Measurements from ENCODE around the gene DPP9. TPM values are rescaled to one million over a fixed set of nuclear protein-coding genes. Genes with fewer than 3 reads are reported as not detected.
A peak's percentile ranks its signal among the peaks of the same experiment; 100 is the strongest.

Gene DPP9
- total RNA-seq, 1 donor from 2014 or later, result 31.5 TPM

GRCh38 chr19:4728871-4729270 lies 5.2 kb upstream of the DPP9 start:
- Mint-ChIP-seq H3K4me3 (ENCODE audit: unreplicated experiment) (no peak overlapping the region), H3K27me3 (ENCODE audit: low read depth) (peaks cover 5% of the 10 kb centered on the region), H3K36me3 (ENCODE audit: low read depth) (no peaks in the 10 kb centered on the region), H3K9me3 (ENCODE audit: low read depth) (no peaks in the 10 kb centered on the region), H3K27ac (ENCODE audit: unreplicated experiment) (no peak overlapping the region), H3K4me1 (ENCODE audit: low read depth) (peaks cover 11% of the 10 kb centered on the region)
- no peak for DNase-seq (ENCODE audit: low spot score)
- no peak for TF ChIP-seq CTCF (IDR thresholded peaks at IDR 0.05)

GRCh38 chr19:4722671-4723594 lies 709 bp downstream of the DPP9 start:
- Mint-ChIP-seq H3K9me3 (ENCODE audit: low read depth) (no peaks in the 10 kb centered on the region), H3K4me1 (ENCODE audit: low read depth) (peaks cover 37% of the 10 kb centered on the region), H3K36me3 (ENCODE audit: low read depth) (peaks cover 4% of the 10 kb centered on the region), H3K4me3 (ENCODE audit: unreplicated experiment) (peak overlapping the region; percentile 94), H3K27ac (ENCODE audit: unreplicated experiment) (peak overlapping the region; percentile 94), H3K27me3 (ENCODE audit: low read depth) (no peaks in the 10 kb centered on the region)
- no peak for DNase-seq (ENCODE audit: low spot score)
- no peak for TF ChIP-seq CTCF (IDR thresholded peaks at IDR 0.05)

- no peaks in the 10 kb centered on the region for H3K27me3 Mint-ChIP-seq (ENCODE audit: low read depth)
- peaks cover 4% of the 10 kb centered on the region for H3K36me3 Mint-ChIP-seq (ENCODE audit: low read depth)
- peaks cover 52% of the 10 kb centered on the region for H3K4me1 Mint-ChIP-seq (ENCODE audit: low read depth)
- no peak overlapping the region for H3K4me3 Mint-ChIP-seq (ENCODE audit: unreplicated experiment)
- no peak for TF ChIP-seq CTCF (IDR thresholded peaks at IDR 0.05)
- no peak for DNase-seq (ENCODE audit: low spot score)
- no peaks in the 10 kb centered on the region for H3K9me3 Mint-ChIP-seq (ENCODE audit: low read depth)
- H3K27ac Mint-ChIP-seq (ENCODE audit: unreplicated experiment), result no peak overlapping the region
Measured at GRCh38 chr19:4721196-4721595, 2.4 kb downstream of the DPP9 start.

GRCh38 chr19:4720037-4720700 lies 3.5 kb downstream of the DPP9 start:
- peaks cover 4% of the 10 kb centered on the region for H3K36me3 Mint-ChIP-seq (ENCODE audit: low read depth)
- no peak for TF ChIP-seq CTCF (IDR thresholded peaks at IDR 0.05)
- no peaks in the 10 kb centered on the region for H3K27me3 Mint-ChIP-seq (ENCODE audit: low read depth)
- no peaks in the 10 kb centered on the region for H3K9me3 Mint-ChIP-seq (ENCODE audit: low read depth)
- no peak for DNase-seq (ENCODE audit: low spot score)
- peak overlapping the region; percentile 28 for H3K27ac Mint-ChIP-seq (ENCODE audit: unreplicated experiment)
- H3K4me1 Mint-ChIP-seq (ENCODE audit: low read depth), result peaks cover 56% of the 10 kb centered on the region
- no peak overlapping the region for H3K4me3 Mint-ChIP-seq (ENCODE audit: unreplicated experiment)

- TF ChIP-seq CTCF (IDR thresholded peaks at IDR 0.05), result no peak
- Mint-ChIP-seq H3K4me3 (ENCODE audit: unreplicated experiment) (no peak overlapping the region), H3K27ac (ENCODE audit: unreplicated experiment) (no peak overlapping the region), H3K4me1 (ENCODE audit: low read depth) (peaks cover 54% of the 10 kb centered on the region), H3K36me3 (ENCODE audit: low read depth) (peaks cover 7% of the 10 kb centered on the region), H3K27me3 (ENCODE audit: low read depth) (no peaks in the 10 kb centered on the region), H3K9me3 (ENCODE audit: low read depth) (no peaks in the 10 kb centered on the region)
- no peak for DNase-seq (ENCODE audit: low spot score)
Measured at GRCh38 chr19:4719499-4719866, 4.2 kb downstream of the DPP9 start.

Data from chondrocyte (in vitro differentiated cells).